ENCODE data around the gene ARID1B.

ARID1B gene

GRCh38 chr6:157090736-157091135 is 313.6 kb downstream of the ARID1B start:
- no peak for DNase-seq

GRCh38 chr6:157091243-157091642 is 314.1 kb downstream of the ARID1B start:
- DNase-seq: no peak

GRCh38 chr6:157091856-157092460 is 314.8 kb downstream of the ARID1B start:
- DNase-seq: no peak

GRCh38 chr6:157092736-157093135 is 315.6 kb downstream of the ARID1B start:
- DNase-seq: peak; percentile 23

- no peak for DNase-seq
Measured at GRCh38 chr6:157093536-157093935, 316.4 kb downstream of the ARID1B start.

- no peak for DNase-seq
Measured at GRCh38 chr6:157094038-157094437, 316.9 kb downstream of the ARID1B start.

GRCh38 chr6:157095084-157095483 is 317.9 kb downstream of the ARID1B start:
- no peak for DNase-seq

- DNase-seq: no peak
Measured at GRCh38 chr6:157095569-157095968, 318.4 kb downstream of the ARID1B start.

GRCh38 chr6:157096105-157096504 is 318.9 kb downstream of the ARID1B start:
- DNase-seq: no peak

GRCh38 chr6:157096522-157096921 is 319.3 kb downstream of the ARID1B start:
- no peak for DNase-seq

- DNase-seq: no peak
Measured at GRCh38 chr6:157097255-157097955, 320.2 kb downstream of the ARID1B start.

GRCh38 chr6:157098999-157099398 is 321.8 kb downstream of the ARID1B start:
- DNase-seq: no peak

- no peak for DNase-seq
Measured at GRCh38 chr6:157099912-157100593, 322.9 kb downstream of the ARID1B start.

GRCh38 chr6:157101166-157101565 is 324.0 kb downstream of the ARID1B start:
- no peak for DNase-seq

GRCh38 chr6:157104803-157105202 is 327.6 kb downstream of the ARID1B start:
- no peak for DNase-seq

GRCh38 chr6:157106487-157106886 is 329.3 kb downstream of the ARID1B start:
- no peak for DNase-seq

GRCh38 chr6:157107571-157107914 is 330.4 kb downstream of the ARID1B start:
- no peak for DNase-seq

- DNase-seq: no peak
Measured at GRCh38 chr6:157107915-157108651, 330.9 kb downstream of the ARID1B start.

- no peak for DNase-seq
Measured at GRCh38 chr6:157108923-157109322, 331.7 kb downstream of the ARID1B start.

- DNase-seq: no peak
Measured at GRCh38 chr6:157110607-157111006, 333.4 kb downstream of the ARID1B start.

GRCh38 chr6:157113389-157113788 is 336.2 kb downstream of the ARID1B start:
- no peak for DNase-seq

GRCh38 chr6:157116426-157116825 is 339.2 kb downstream of the ARID1B start:
- DNase-seq: peak; percentile 33

GRCh38 chr6:157117431-157118095 is 340.4 kb downstream of the ARID1B start:
- no peak for DNase-seq
